Heart left ventricle (tissue), 16 donors: ENCODE data around the gene MUSK. TPM values are rescaled to one million over a fixed set of nuclear protein-coding genes. Genes with fewer than 3 reads are reported as not detected.

ENCODE experiments used
- ATAC-seq, 4 donors: fragments of 200-7000 bp; cut with Tn5 transposase; one replicate each; pipeline ENCODE4 v1.9.1; 2020 to 2022; ENCODE audit warnings: moderate library complexity in 4 of 4, mild to moderate bottlenecking in 3 of 4, moderate number of reproducible peaks in 1 of 4
- DNase-seq, 5 donors: peaks; one replicate each; pipeline ENCODE4 v3.0.0-alpha.2; 2020
- H3K27ac ChIP-seq, 12 donors: fragments of 200-600 bp; sonication (generic) in 4 of 12; one replicate each; pipeline versions ENCODE4 v1.5.0 to v1.8.0; 2016 to 2022; ENCODE audit warnings: mild to moderate bottlenecking in 2 of 12
- H3K27me3 ChIP-seq, 9 donors: fragments of 200-600 bp; sonication (generic) in 2 of 9; one replicate each; pipeline versions ENCODE4 v1.5.1 to v1.8.0; 2016 to 2022; ENCODE audit warnings: mild to moderate bottlenecking in 3 of 9
- H3K36me3 ChIP-seq, 9 donors: fragments of 200-600 bp; sonication (generic) in 2 of 9; one replicate each; pipeline versions ENCODE4 v1.5.0 to v1.8.0; 2018 to 2022; ENCODE audit warnings: mild to moderate bottlenecking in 2 of 9
- H3K4me1 ChIP-seq, 12 donors: fragments of 200-600 bp; sonication (generic) in 4 of 12; one replicate each; pipeline versions ENCODE4 v1.5.0 to v1.8.0; 2016 to 2022; ENCODE audit warnings: mild to moderate bottlenecking in 3 of 12
- H3K4me3 ChIP-seq, 12 donors: fragments of 200-600 bp; sonication (generic) in 4 of 12; one replicate each; pipeline versions ENCODE4 v1.5.0 to v1.8.0; 2017 to 2022; ENCODE audit warnings: mild to moderate bottlenecking in 9 of 12, moderate library complexity in 4 of 12
- H3K9me3 ChIP-seq, 12 donors: fragments of 200-600 bp; sonication (generic) in 4 of 12; one replicate each; pipeline versions ENCODE4 v1.5.0 to v1.8.0; 2016 to 2022; ENCODE audit warnings: mild to moderate bottlenecking in 1 of 12
- POLR2A ChIP-seq, 2 donors: fragments of 450-650 bp; IDR thresholded peaks; one replicate each; pipeline ENCODE4 v1.6.1; 2017; ENCODE audit warnings: antibody characterized with exemption in 2 of 2, mild to moderate bottlenecking in 2 of 2, moderate library complexity in 2 of 2
- WGBS, 4 donors: extraction: QIAGEN DNeasy Blood & Tissue Kit in 2 of 4; methylation state at CpG; one replicate each; pipeline versions ENCODE4 v1.1.5 to v1.1.7; 2013 to 2018; 5-methylcytosine and 5-hydroxymethylcytosine counted together
- intact Hi-C, 10 donors: fragments of 100-400 bp; cut with DNase I; formaldehyde crosslinking; loops; one replicate each; pipeline versions ENCODE4 v1.11.1 to v1.14.2; 2022
- polyA plus RNA-seq, 2 donors: library from polyadenylated mRNA; stranded (reverse); fragments of 200-250 nt; gene quantifications; one replicate each; pipeline ENCODE4 v1.2.3, GENCODE V29; 2013
- total RNA-seq, 9 donors: library from RNA; depleted of rRNA in 2 of 9; stranded (reverse); fragments of >200 nt in 2 of 9; fragmentation: NEBNext Ultra II Directional in 3 of 9; extraction: Animal tissue kit (Norgen Biotek cat#: 25700) in 3 of 9; gene quantifications; one replicate each; pipeline versions ENCODE4 v1.1.0 to v1.2.4, GENCODE V29; 2016 to 2023
- TF ChIP-seq, protein P1 (sequence below), 12 donors: fragments of 200-600 bp; sonication (generic) in 4 of 12; IDR thresholded peaks; one replicate each; pipeline versions ENCODE4 v1.5.0 to v1.8.0; 2018 to 2022; ENCODE audit warnings: antibody characterized with exemption in 12 of 12, mild to moderate bottlenecking in 5 of 12
- donor health status: ischemic (EF 13 %, LVEDD 7.1; RV severe dilation, severe dysfunction).
- donor health status: healthy with polysubstance abuse.
- donor health status: DM: no; HTN: yes; CAD: no.
- donor health status: DM: no; HTN: no; CAD: no.
- donor health status: ischemic (EF 25% LVEDD 6.9; RV normal size, moderate dysfunction).
- donor health status: ischemic (EF 25% LVEDD 5.7; RV mildly dilated, moderate dysfunction).
- donor health status: healthy.
- donor health status: DM: yes; HTN: yes; CAD: no.
- donor health status: ischemic (EF 35%, LVEDD 5.7; RV mildly dilated, moderate dysfunction).
- donor health status: nonischemic (EF 11% LVEDD 7.7; RV severe dilation, severe dysfunction).
- donor health status: DM: yes; HTN: yes; CAD: no.
- donor health status: PGD.
- donor health status: ischemic (EF 29% LVEDD 5.4; RV normal size, mild dysfunction).
- donor health status: nonischemic (EF 23%, LVEDD 6.1; RV moderate dilation, normal function).

The MUSK gene
- total and polyA plus RNA-seq, 11 donors = 0.23 to 6.0 (median 0.77) TPM

DNA sequence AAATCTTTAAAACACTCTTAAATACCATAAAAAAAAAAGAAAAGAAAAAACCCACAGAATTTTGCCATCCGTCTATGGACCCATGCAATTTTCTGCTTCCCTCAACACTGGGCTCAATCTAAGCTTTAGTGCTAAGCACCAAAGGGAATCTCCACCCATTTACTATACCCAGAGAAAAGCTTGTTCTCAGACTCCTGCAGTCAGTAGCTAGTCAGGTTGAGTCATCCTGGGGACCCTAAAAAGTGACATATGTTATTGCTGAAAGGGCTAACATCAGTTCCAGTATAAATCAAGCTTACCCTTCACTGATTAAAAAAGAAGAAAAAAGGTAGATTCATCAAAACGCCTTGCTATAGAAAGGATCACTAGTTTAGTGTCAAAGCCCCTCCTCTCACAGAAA, 177.6 kb downstream of the MUSK start:
- H3K4me3 ChIP-seq = no peak overlapping the region
- H3K36me3 ChIP-seq = no peaks in the 10 kb centered on the region
- no peak for DNase-seq

DNA sequence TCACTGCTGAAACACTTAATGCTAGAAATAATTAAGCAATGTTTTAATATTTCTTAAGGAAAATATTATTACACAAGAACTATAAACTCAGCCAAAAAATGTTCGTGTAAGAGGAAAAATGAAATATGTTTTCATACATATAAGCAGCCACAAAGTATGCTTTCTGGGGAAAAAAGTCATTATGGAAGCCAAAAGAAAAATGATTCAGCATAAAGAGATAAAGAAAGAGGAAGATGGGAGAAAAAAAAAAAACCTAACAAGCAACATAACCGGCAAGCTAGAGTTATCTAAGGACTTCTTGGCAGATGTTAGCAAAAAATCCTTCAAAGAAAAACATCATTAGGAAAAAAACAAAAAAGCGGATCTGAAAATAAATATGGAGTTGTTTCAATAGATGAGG, 179.1 kb downstream of the MUSK start:
- ATAC-seq (no peak), DNase-seq (no peak)
- H3K27ac ChIP-seq = peak overlapping the region in 4 of 12 donors; percentile 1 to 17 (median 4)
- WGBS, 4 donors = 37 to 56% (median 41%) methylated on average over 3 of the region's 3 CpGs
- no peaks in the 10 kb centered on the region for H3K27me3 ChIP-seq
- TF ChIP-seq POLR2A (IDR thresholded peaks at IDR 0.05) = no peak
- TF ChIP-seq, protein P1, sequence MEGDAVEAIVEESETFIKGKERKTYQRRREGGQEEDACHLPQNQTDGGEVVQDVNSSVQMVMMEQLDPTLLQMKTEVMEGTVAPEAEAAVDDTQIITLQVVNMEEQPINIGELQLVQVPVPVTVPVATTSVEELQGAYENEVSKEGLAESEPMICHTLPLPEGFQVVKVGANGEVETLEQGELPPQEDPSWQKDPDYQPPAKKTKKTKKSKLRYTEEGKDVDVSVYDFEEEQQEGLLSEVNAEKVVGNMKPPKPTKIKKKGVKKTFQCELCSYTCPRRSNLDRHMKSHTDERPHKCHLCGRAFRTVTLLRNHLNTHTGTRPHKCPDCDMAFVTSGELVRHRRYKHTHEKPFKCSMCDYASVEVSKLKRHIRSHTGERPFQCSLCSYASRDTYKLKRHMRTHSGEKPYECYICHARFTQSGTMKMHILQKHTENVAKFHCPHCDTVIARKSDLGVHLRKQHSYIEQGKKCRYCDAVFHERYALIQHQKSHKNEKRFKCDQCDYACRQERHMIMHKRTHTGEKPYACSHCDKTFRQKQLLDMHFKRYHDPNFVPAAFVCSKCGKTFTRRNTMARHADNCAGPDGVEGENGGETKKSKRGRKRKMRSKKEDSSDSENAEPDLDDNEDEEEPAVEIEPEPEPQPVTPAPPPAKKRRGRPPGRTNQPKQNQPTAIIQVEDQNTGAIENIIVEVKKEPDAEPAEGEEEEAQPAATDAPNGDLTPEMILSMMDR (IDR thresholded peaks at IDR 0.05) = no peak
- peaks cover 0 to 7% (median 0%) of the 10 kb centered on the region in 12 donors for H3K9me3 ChIP-seq
- intact Hi-C loops = no loop called here
- H3K36me3 ChIP-seq = no peaks in the 10 kb centered on the region
- peaks cover 0 to 8% (median 0%) of the 10 kb centered on the region in 12 donors for H3K4me1 ChIP-seq
- H3K4me3 ChIP-seq = no peak overlapping the region

More for the DNA sequence above, 177.6 kb downstream of the MUSK start:
- intact Hi-C loops = no loop called here
- no peak overlapping the region for H3K27ac ChIP-seq
- peaks cover 0 to 5% (median 0%) of the 10 kb centered on the region in 12 donors for H3K9me3 ChIP-seq
- no peaks in the 10 kb centered on the region for H3K27me3 ChIP-seq
- ATAC-seq = no peak
- TF ChIP-seq, protein P1 (IDR thresholded peaks at IDR 0.05) = no peak
- TF ChIP-seq POLR2A (IDR thresholded peaks at IDR 0.05) = no peak
- peaks cover 0 to 8% (median 0%) of the 10 kb centered on the region in 12 donors for H3K4me1 ChIP-seq
- 83 to 91% (median 88%) methylated on average over 2 of the region's 2 CpGs for WGBS, 4 donors

DNA sequence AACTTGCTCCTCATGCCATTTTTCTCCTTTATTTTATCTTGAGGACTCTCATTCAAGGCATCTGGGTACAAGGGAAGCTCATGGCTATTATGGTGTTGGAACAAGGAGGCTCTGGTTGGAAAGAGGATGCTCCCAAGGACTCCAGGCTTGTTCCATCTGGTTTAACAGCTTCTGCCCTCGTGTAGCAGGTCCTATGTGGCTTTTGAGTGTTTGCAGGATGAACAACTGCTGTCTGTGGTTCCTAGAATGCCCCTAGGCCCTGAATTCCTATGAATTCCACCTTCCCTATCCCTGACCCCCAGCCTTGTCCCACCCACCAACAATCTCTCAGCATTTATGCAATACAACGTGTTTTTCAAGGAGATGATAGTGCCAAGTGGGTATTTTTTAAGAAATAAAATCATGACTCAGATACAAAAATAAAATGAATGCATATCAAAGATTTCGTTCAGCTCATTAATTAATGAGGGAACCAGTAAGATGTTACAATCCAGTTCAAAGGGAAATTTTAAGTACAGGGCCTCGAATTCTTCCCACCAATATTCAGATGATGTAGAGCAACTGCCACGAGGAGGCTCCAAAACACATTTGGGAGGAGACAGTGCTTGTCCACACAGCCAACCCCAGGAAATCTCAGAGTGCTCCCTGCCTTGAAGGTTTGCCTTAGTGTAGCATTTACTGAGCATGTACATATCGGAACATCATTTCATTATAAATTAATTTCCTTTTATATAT, 182.0 kb downstream of the MUSK start:
- no peak for DNase-seq
- WGBS, 4 donors = 69 to 75% (median 72%) methylated on average over 6 of the region's 6 CpGs
- Histone ChIP-seq H3K9me3 (peaks cover 0 to 23% (median 7%) of the 10 kb centered on the region in 12 donors), H3K27me3 (no peaks in the 10 kb centered on the region), H3K4me1 (peaks cover 0 to 8% (median 0%) of the 10 kb centered on the region in 12 donors), H3K27ac (no peak overlapping the region), H3K4me3 (no peak overlapping the region), H3K36me3 (no peaks in the 10 kb centered on the region)
- ATAC-seq = no peak
- intact Hi-C loops = no loop called here
- no peak for TF ChIP-seq POLR2A (IDR thresholded peaks at IDR 0.05)
- TF ChIP-seq, protein P1 (IDR thresholded peaks at IDR 0.05) = no peak

Other genes with a start within 250 kb of the MUSK start
- 10 to 100 TPM in 2 of 9 donors, 1 to 10 TPM in 7; 4.1 to 34.4 (median 7.9) TPM for gene SVEP1, start 89.0 kb upstream of the MUSK start, total RNA-seq
- under 1 TPM; 0.50 to 0.85 TPM for gene SVEP1, start 89.0 kb upstream of the MUSK start, polyA plus RNA-seq